Uterus (tissue), 2 donors: ENCODE data around the gene WDR86.

Source experiments
- CTCF ChIP-seq, 4 experiments: fragments of 200-600 bp in 2 of 4; fragments of 450-650 bp in 2 of 4; sonication (generic) in 2 of 4; IDR thresholded peaks; one replicate each; pipeline ENCODE4 v1.5.1; 2016 to 2019; ENCODE audit warnings: antibody characterized with exemption in 4 of 4, mild to moderate bottlenecking in 2 of 4, moderate library complexity in 1 of 4
- POLR2A ChIP-seq, 2 donors: fragments of 450-650 bp; IDR thresholded peaks; one replicate each; pipeline ENCODE4 v1.6.1; 2016; ENCODE audit warnings: antibody characterized with exemption in 2 of 2, mild to moderate bottlenecking in 1 of 2, moderate library complexity in 1 of 2

- no peak for TF ChIP-seq CTCF (IDR thresholded peaks at IDR 0.05)
- no peak for TF ChIP-seq POLR2A (IDR thresholded peaks at IDR 0.05)
Observed at GRCh38 chr7:151378496-151379192, 31.2 kb downstream of the WDR86 start.
